GM18505 (cell line): ENCODE results near the gene CACNA1A.

Source experiments
- ATAC-seq: cut with Tn5 transposase; IDR thresholded peaks from one replicate; pipeline ENCODE4 v1.9.1; 2021; ENCODE audit not compliant: unreplicated experiment
- POLR2A ChIP-seq: IDR thresholded peaks from 4 replicates; pipeline ENCODE4 v1.6.1; 2011; ENCODE audit warnings: borderline replicate concordance; ENCODE audit not compliant: insufficient read depth, insufficient read length; ENCODE audit errors: extremely low read depth

CACNA1A gene

DNA sequence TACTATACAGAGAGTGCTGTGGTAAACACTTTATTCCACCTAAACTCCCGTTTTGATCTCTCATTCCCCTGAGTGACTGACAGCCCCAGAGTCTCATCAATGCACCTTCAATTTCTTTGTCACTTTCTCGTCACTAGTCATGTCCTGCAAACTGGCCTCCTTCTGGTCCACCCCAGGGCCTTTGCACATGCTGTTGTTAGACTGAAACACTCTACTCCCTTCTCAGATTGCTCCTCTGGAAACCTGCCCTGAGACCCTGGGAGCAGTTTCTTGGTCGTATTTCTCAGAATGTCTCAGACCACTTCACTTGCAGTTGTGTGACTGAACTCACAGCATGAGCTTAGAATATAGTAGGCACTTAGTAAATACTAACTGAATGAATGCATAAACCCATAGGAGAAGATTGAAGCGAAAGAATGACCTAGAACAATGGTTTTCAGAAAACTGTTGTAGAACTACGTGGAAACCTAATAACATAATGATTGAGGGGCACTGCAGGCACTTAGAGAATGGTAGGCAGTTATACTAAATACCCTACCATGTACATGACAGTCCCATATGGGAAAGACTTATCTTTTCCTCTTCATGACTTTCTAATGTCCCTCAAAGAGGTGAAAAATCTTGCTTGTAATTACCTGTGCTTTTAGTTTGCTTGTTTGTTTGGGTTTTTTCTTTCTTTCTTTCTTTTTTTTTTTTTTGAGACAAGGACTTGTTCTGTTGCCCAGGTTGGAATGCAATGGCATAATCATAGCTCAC is 211.3 kb downstream of the CACNA1A start:
- ATAC-seq, result no peak
- no peak for TF ChIP-seq POLR2A

- no peak for TF ChIP-seq POLR2A
- ATAC-seq, result no peak
These were observed 214.4 kb downstream of the CACNA1A start for GRCh38 chr19:13291913-13292312.

- TF ChIP-seq POLR2A, result no peak
- no peak for ATAC-seq
These were observed 215.5 kb downstream of the CACNA1A start for GRCh38 chr19:13290741-13291140.

DNA sequence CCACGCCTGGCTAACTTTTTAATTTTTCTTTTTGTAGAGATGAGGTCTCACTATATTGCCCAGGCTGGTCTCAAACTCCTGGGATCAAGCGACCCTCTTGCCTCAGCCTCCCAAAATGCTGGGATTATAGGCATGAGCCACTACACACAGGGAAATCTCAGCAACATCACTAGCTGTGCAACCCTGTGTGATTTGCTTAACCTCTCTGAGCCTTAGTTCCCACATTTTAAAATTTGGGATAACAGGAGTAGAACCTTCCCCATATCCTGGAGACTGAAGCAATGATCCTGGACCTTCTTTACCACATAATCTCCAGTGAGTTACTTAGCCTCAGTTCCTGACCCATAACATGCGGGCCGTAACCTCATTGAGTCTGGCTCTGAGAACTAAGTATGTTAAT is 217.0 kb downstream of the CACNA1A start:
- ATAC-seq, result no peak
- TF ChIP-seq POLR2A, result no peak

- no peak for TF ChIP-seq POLR2A
- no peak for ATAC-seq
These were observed 219.9 kb downstream of the CACNA1A start for GRCh38 chr19:13286195-13286985.

GRCh38 chr19:13284929-13285928 is 221.1 kb downstream of the CACNA1A start:
- ATAC-seq, result no peak
- no peak for TF ChIP-seq POLR2A

DNA sequence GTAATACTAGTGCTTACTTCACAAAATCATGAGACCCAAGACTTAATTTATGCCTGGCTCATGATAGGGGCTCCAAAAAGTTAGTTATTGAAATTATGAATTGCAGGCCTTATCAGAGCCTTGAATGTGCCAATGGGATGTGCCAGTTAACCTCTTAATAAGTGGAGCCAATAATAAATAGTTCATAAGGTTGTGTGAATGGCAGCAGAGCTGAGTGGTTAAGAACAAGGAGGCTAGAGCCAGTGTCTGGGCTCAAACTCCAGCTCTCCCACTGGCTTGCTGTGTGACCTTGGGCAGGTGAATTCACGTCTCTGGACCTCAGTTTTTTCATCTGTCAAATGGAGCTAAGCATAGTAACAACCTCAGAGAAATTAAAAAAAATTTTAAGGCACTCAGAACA is 222.4 kb downstream of the CACNA1A start:
- no peak for TF ChIP-seq POLR2A

GRCh38 chr19:13282486-13283065 is 223.7 kb downstream of the CACNA1A start:
- no peak for TF ChIP-seq POLR2A
- ATAC-seq, result no peak

More for the DNA sequence above, 222.4 kb downstream of the CACNA1A start:
- no peak for ATAC-seq

- ATAC-seq, result no peak
- no peak for TF ChIP-seq POLR2A
These were observed 224.6 kb downstream of the CACNA1A start for GRCh38 chr19:13281567-13282291.

- no peak for ATAC-seq
- TF ChIP-seq POLR2A, result no peak
These were observed 229.0 kb downstream of the CACNA1A start for GRCh38 chr19:13277104-13277809.

GRCh38 chr19:13275016-13275722 is 231.1 kb downstream of the CACNA1A start:
- TF ChIP-seq POLR2A, result no peak

More at GRCh38 chr19:13275016-13275722, 231.1 kb downstream of the CACNA1A start:
- ATAC-seq, result no peak
